Subcutaneous adipose tissue (tissue), 4 donors: ENCODE results near the gene LRCH1. TPM values are rescaled to one million over a fixed set of nuclear protein-coding genes. Genes with fewer than 3 reads are reported as not detected.

ENCODE experiments used
- CTCF ChIP-seq: fragments of 450-650 bp; IDR thresholded peaks from one replicate; pipeline ENCODE4 v1.5.1; 2016; ENCODE audit warnings: low read depth, mild to moderate bottlenecking, control low read depth, antibody characterized with exemption, moderate library complexity
- total RNA-seq, 4 donors: library from RNA; depleted of rRNA; stranded (reverse); fragments of >200 nt; gene quantifications; one replicate each; pipeline ENCODE4 v1.1.0, GENCODE V29; 2016

LRCH1 gene
- total RNA-seq, 4 donors from 2014 or later: 18.9 to 27.5 (median 25.7) TPM

- TF ChIP-seq CTCF: no peak
These were observed 225.1 kb downstream of the LRCH1 start for GRCh38 chr13:46778095-46778494.

- no peak for TF ChIP-seq CTCF
These were observed 225.9 kb downstream of the LRCH1 start for GRCh38 chr13:46778890-46779289.

- TF ChIP-seq CTCF: no peak
These were observed 229.1 kb downstream of the LRCH1 start for GRCh38 chr13:46782066-46782465.

- no peak for TF ChIP-seq CTCF
These were observed 229.7 kb downstream of the LRCH1 start for GRCh38 chr13:46782691-46783090.

- no peak for TF ChIP-seq CTCF
These were observed 230.5 kb downstream of the LRCH1 start for GRCh38 chr13:46783504-46783903.

GRCh38 chr13:46795321-46795720, 242.4 kb downstream of the LRCH1 start:
- TF ChIP-seq CTCF: no peak

GRCh38 chr13:46796129-46796514, 243.2 kb downstream of the LRCH1 start:
- TF ChIP-seq CTCF: no peak
